Astrocyte (in vitro differentiated cells and primary cell): ENCODE measurements around the gene ANKHD1. TPM values are rescaled to one million over a fixed set of nuclear protein-coding genes. Genes with fewer than 3 reads are reported as not detected.

Experiments used
- DNase-seq: peaks from one replicate; pipeline ENCODE4 v3.0.0-alpha.2; 2010; ENCODE audit warnings: low read depth
- FAIRE-seq: peaks from 2 replicates; lab custom pipeline; 2011; peaks lifted over from hg19 to GRCh38; lab: Jason Lieb, UNC
- H2AFZ ChIP-seq: 2 replicates; pipeline ENCODE4 v1.6.0; 2012; ENCODE audit warnings: low read depth, low read length, inconsistent platforms
- H3K27ac ChIP-seq: 2 replicates; pipeline ENCODE4 v1.5.1; 2011; ENCODE audit warnings: low read depth, low read length, inconsistent platforms
- H3K27me3 ChIP-seq: 2 replicates; pipeline ENCODE4 v1.6.0; 2011; ENCODE audit warnings: low read length, inconsistent platforms; ENCODE audit not compliant: insufficient read depth
- H3K36me3 ChIP-seq: 2 replicates; pipeline ENCODE4 v1.5.1; 2011; ENCODE audit warnings: low read length, inconsistent platforms; ENCODE audit not compliant: insufficient read depth
- H3K4me1 ChIP-seq: 2 replicates; pipeline ENCODE4 v1.5.1; 2011; ENCODE audit warnings: low read length, inconsistent platforms; ENCODE audit not compliant: insufficient read depth
- H3K4me2 ChIP-seq: 2 replicates; pipeline ENCODE4 v1.6.0; 2012; ENCODE audit warnings: low read length, inconsistent platforms
- H3K4me3 ChIP-seq: 2 replicates; pipeline ENCODE4 v1.5.1; 2011; ENCODE audit warnings: low read depth, mild to moderate bottlenecking, low read length, inconsistent platforms; ENCODE audit not compliant: insufficient read depth
- H3K79me2 ChIP-seq: 2 replicates; pipeline ENCODE4 v1.6.0; 2012; ENCODE audit warnings: mild to moderate bottlenecking, low read length, inconsistent platforms; ENCODE audit not compliant: insufficient read depth
- H3K9ac ChIP-seq: 2 replicates; pipeline ENCODE4 v1.6.0; 2012; ENCODE audit warnings: mild to moderate bottlenecking, low read length, inconsistent platforms
- H3K9me3 ChIP-seq: 2 replicates; pipeline ENCODE4 v1.5.1; 2012; ENCODE audit warnings: low read depth, mild to moderate bottlenecking, low read length, inconsistent platforms; ENCODE audit not compliant: insufficient read depth
- H4K20me1 ChIP-seq: 2 replicates; pipeline ENCODE4 v1.6.0; 2012; ENCODE audit warnings: low read length, inconsistent platforms; ENCODE audit not compliant: insufficient read depth
- H3K27ac Mint-ChIP-seq: one replicate; pipeline ENCODE4 v1.8.0; 2021; ENCODE audit warnings: mild to moderate bottlenecking, mixed read lengths; ENCODE audit not compliant: unreplicated experiment
- H3K27me3 Mint-ChIP-seq: one replicate; pipeline ENCODE4 v1.8.0; 2021; ENCODE audit warnings: low read depth, mixed read lengths; ENCODE audit not compliant: unreplicated experiment
- H3K36me3 Mint-ChIP-seq: one replicate; pipeline ENCODE4 v1.8.0; 2021; ENCODE audit warnings: low read depth, mixed read lengths; ENCODE audit not compliant: unreplicated experiment
- H3K4me1 Mint-ChIP-seq: one replicate; pipeline ENCODE4 v1.8.0; 2021; ENCODE audit warnings: low read depth, mixed read lengths; ENCODE audit not compliant: unreplicated experiment
- H3K4me3 Mint-ChIP-seq: one replicate; pipeline ENCODE4 v1.8.0; 2021; ENCODE audit warnings: mild to moderate bottlenecking, moderate library complexity, mixed read lengths; ENCODE audit not compliant: unreplicated experiment
- H3K9me3 Mint-ChIP-seq: one replicate; pipeline ENCODE4 v1.8.0; 2021; ENCODE audit warnings: mild to moderate bottlenecking, mixed read lengths; ENCODE audit not compliant: unreplicated experiment
- CTCF ChIP-seq: IDR thresholded peaks from 2 replicates; pipeline ENCODE4 v1.5.1; 2011; ENCODE audit warnings: low read depth, mild to moderate bottlenecking, inconsistent platforms, low read length, moderate library complexity; ENCODE audit not compliant: insufficient read depth
- EZH2 ChIP-seq: IDR thresholded peaks from 2 replicates; pipeline ENCODE4 v1.6.1; 2012; ENCODE audit warnings: mild to moderate bottlenecking, low read length, inconsistent platforms; ENCODE audit not compliant: insufficient read depth
- total RNA-seq: library from RNA; stranded (reverse); gene quantifications from 2 replicates; pipeline ENCODE4 v1.2.1, GENCODE V29; 2021

The ANKHD1 gene
- total RNA-seq, 1 donor from 2014 or later: 56.5 TPM

- Histone ChIP-seq H3K4me3 (no peak overlapping the region), H3K9ac (no peak overlapping the region), H3K9me3 (no peaks in the 10 kb centered on the region), H3K4me1 (no peaks in the 10 kb centered on the region), H4K20me1 (no peaks in the 10 kb centered on the region), H2AFZ (no peak overlapping the region), H3K36me3 (peaks cover 6% of the 10 kb centered on the region), H3K27me3 (no peaks in the 10 kb centered on the region), H3K27ac (no peak overlapping the region), H3K4me2 (no peak overlapping the region), H3K79me2 (no peaks in the 10 kb centered on the region)
- Mint-ChIP-seq H3K27ac (no peak overlapping the region), H3K4me3 (no peak overlapping the region), H3K4me1 (peaks cover 1% of the 10 kb centered on the region), H3K27me3 (no peaks in the 10 kb centered on the region), H3K9me3 (no peaks in the 10 kb centered on the region), H3K36me3 (peaks cover 5% of the 10 kb centered on the region)
- no peak for TF ChIP-seq EZH2
- no peak for TF ChIP-seq CTCF
- FAIRE-seq (no peak), DNase-seq (no peak)
Observed at GRCh38 chr5:140466981-140467742, 65.5 kb downstream of the ANKHD1 start.

- TF ChIP-seq EZH2 (no peak), CTCF (no peak)
- Mint-ChIP-seq H3K4me1 (peaks cover 1% of the 10 kb centered on the region), H3K9me3 (no peaks in the 10 kb centered on the region), H3K36me3 (peaks cover 3% of the 10 kb centered on the region), H3K4me3 (no peak overlapping the region), H3K27ac (no peak overlapping the region), H3K27me3 (no peaks in the 10 kb centered on the region)
- Histone ChIP-seq H2AFZ (no peak overlapping the region), H3K27ac (no peak overlapping the region), H3K4me2 (no peak overlapping the region), H3K27me3 (no peaks in the 10 kb centered on the region), H4K20me1 (no peaks in the 10 kb centered on the region), H3K9me3 (no peaks in the 10 kb centered on the region), H3K79me2 (no peaks in the 10 kb centered on the region), H3K4me1 (no peaks in the 10 kb centered on the region), H3K9ac (no peak overlapping the region), H3K4me3 (no peak overlapping the region), H3K36me3 (peaks cover 6% of the 10 kb centered on the region)
- FAIRE-seq (no peak), DNase-seq (peak; percentile 21)
Observed at GRCh38 chr5:140468188-140468587, 66.6 kb downstream of the ANKHD1 start.

GRCh38 chr5:140469259-140469658, 67.6 kb downstream of the ANKHD1 start:
- peaks cover 3% of the 10 kb centered on the region for H3K36me3 Mint-ChIP-seq
- no peaks in the 10 kb centered on the region for H3K9me3 ChIP-seq
- H3K4me3 ChIP-seq: no peak overlapping the region
- no peak for DNase-seq
- H3K4me2 ChIP-seq: no peak overlapping the region
- no peak for FAIRE-seq
- TF ChIP-seq EZH2: no peak
- no peak for TF ChIP-seq CTCF
- no peak overlapping the region for H3K9ac ChIP-seq
- no peaks in the 10 kb centered on the region for H4K20me1 ChIP-seq
- H3K79me2 ChIP-seq: no peaks in the 10 kb centered on the region
- H3K27me3 Mint-ChIP-seq: no peaks in the 10 kb centered on the region
- no peak overlapping the region for H2AFZ ChIP-seq
- H3K27ac ChIP-seq: no peak overlapping the region
- H3K27ac Mint-ChIP-seq: no peak overlapping the region
- H3K4me1 ChIP-seq: no peaks in the 10 kb centered on the region
- peaks cover 1% of the 10 kb centered on the region for H3K4me1 Mint-ChIP-seq
- H3K36me3 ChIP-seq: peaks cover 6% of the 10 kb centered on the region
- no peaks in the 10 kb centered on the region for H3K9me3 Mint-ChIP-seq
- H3K27me3 ChIP-seq: no peaks in the 10 kb centered on the region
- H3K4me3 Mint-ChIP-seq: no peak overlapping the region
